HCT116 (cell line): ENCODE data around the gene IGSF9. TPM values are rescaled to one million over a fixed set of nuclear protein-coding genes. Genes with fewer than 3 reads are reported as not detected.

Experiments
- ATAC-seq: fragments of 200-7000 bp; cut with Tn5 transposase; 2 replicates; pipeline ENCODE4 v1.9.1; 2020; ENCODE audit warnings: mild to moderate bottlenecking, moderate library complexity
- BruUV-seq: library from RNA; stranded (reverse); fragments of 400-500 nt; replicated peaks from 2 replicates; lab custom pipeline; 2021; lab: Mats Ljungman, UMichigan
- CTCF ChIA-PET: fragments of 300-600 bp; sonication (Branson Sonifier 250); formaldehyde crosslinking; loops from one replicate; lab custom pipeline; 2021; ENCODE audit warnings: antibody characterized with exemption; lab: Charles Lee
- POLR2A ChIA-PET: fragments of 300-600, 350-600 bp; sonication (Branson Sonifier 250); formaldehyde crosslinking; loops from one replicate; lab custom pipeline; 2021; ENCODE audit warnings: antibody characterized with exemption; lab: Charles Lee
- RAD21 ChIA-PET, 2 experiments: fragments of 300-600 bp; sonication (Branson Sonifier 250); formaldehyde crosslinking; loops; one replicate each; lab custom pipeline; 2023; ENCODE audit warnings: low total read pairs in 2 of 2; ENCODE audit not compliant: uncharacterized antibody in 2 of 2, unreplicated experiment in 2 of 2, low non-redundant PET in 1 of 2; lab: Charles Lee
- DNase-seq: peaks from one replicate; pipeline ENCODE4 v3.0.0-alpha.2; 2010; ENCODE audit warnings: low read depth, low spot score
- H2AFZ ChIP-seq: fragments of 200-600 bp; shearing (Covaris generic), sonication (generic); 2 replicates; pipeline ENCODE4 v1.6.1; 2017; ENCODE audit warnings: low read depth, mixed run types, mixed read lengths, antibody characterized with exemption, low read length; ENCODE audit not compliant: poor library complexity, severe bottlenecking
- H3K27ac ChIP-seq: 2 replicates; pipeline ENCODE4 v1.5.1; 2012; ENCODE audit warnings: low read depth, low read length
- H3K27me3 ChIP-seq: fragments of 200-600 bp; sonication (generic); 2 replicates; pipeline ENCODE4 v1.6.1; 2016; ENCODE audit warnings: mixed run types, low read length, mixed read lengths; ENCODE audit not compliant: insufficient read depth
- H3K36me3 ChIP-seq, 2 experiments: fragments of 200-500 bp in 1 of 2; fragments of 200-600 bp in 1 of 2; sonication (Bioruptor generic) in 1 of 2; sonication (generic) in 1 of 2; 2 replicates each; pipeline versions ENCODE4 v1.5.1 to v1.6.1; 2014 to 2016; ENCODE audit warnings: low read length in 2 of 2, inconsistent platforms in 1 of 2, mixed read lengths in 1 of 2, mixed run types in 1 of 2; ENCODE audit not compliant: insufficient read depth in 2 of 2, control insufficient read depth in 1 of 2
- H3K4me1 ChIP-seq, 2 experiments: fragments of 200-600 bp in 1 of 2; sonication (generic) in 1 of 2; 2 replicates each; pipeline versions ENCODE4 v1.5.1 to v1.6.1; 2012 to 2017; ENCODE audit warnings: low read length in 2 of 2, inconsistent platforms in 1 of 2, mild to moderate bottlenecking in 1 of 2, mixed read lengths in 1 of 2, mixed run types in 1 of 2, moderate library complexity in 1 of 2; ENCODE audit not compliant: insufficient read depth in 2 of 2, control insufficient read depth in 1 of 2
- H3K4me2 ChIP-seq: fragments of 200-600 bp; sonication (generic); 2 replicates; pipeline ENCODE4 v1.6.1; 2017; ENCODE audit warnings: mixed run types, low read length, mixed read lengths
- H3K4me3 ChIP-seq, 2 experiments: fragments of 200-600 bp in 1 of 2; sonication (generic) in 1 of 2; replicated peaks in 1 of 2; 2 replicates each; pipeline ENCODE4 v1.5.1; 2011 to 2016; ENCODE audit warnings: low read length in 2 of 2, control low read depth in 1 of 2, low read depth in 1 of 2, mild to moderate bottlenecking in 1 of 2, mixed read lengths in 1 of 2, mixed run types in 1 of 2
- H3K79me2 ChIP-seq: fragments of 200-600 bp; sonication (generic); 2 replicates; pipeline ENCODE4 v1.6.1; 2017; ENCODE audit warnings: mild to moderate bottlenecking, mixed run types, low read length, moderate library complexity, mixed read lengths; ENCODE audit not compliant: insufficient read depth
- H3K9ac ChIP-seq: fragments of 200-600 bp; sonication (generic); 2 replicates; pipeline ENCODE4 v1.6.1; 2016; ENCODE audit warnings: low read length, mixed read lengths
- H3K9me2 ChIP-seq: fragments of 200-600 bp; sonication (generic), shearing (Covaris generic); 2 replicates; pipeline ENCODE4 v1.6.1; 2017; ENCODE audit warnings: mixed run types, mild to moderate bottlenecking, moderate library complexity; ENCODE audit not compliant: insufficient read depth
- H3K9me3 ChIP-seq, 2 experiments: fragments of 200-500 bp in 1 of 2; fragments of 200-600 bp in 1 of 2; sonication (Bioruptor generic) in 1 of 2; sonication (generic) in 1 of 2; 2 replicates each; pipeline ENCODE4 v1.6.1; 2014 to 2017; ENCODE audit warnings: low read length in 2 of 2, mixed read lengths in 2 of 2, inconsistent platforms in 1 of 2, low read depth in 1 of 2, mild to moderate bottlenecking in 1 of 2, mixed run types in 1 of 2, moderate library complexity in 1 of 2; ENCODE audit not compliant: control insufficient read depth in 1 of 2, insufficient read depth in 1 of 2
- H4K20me1 ChIP-seq: fragments of 200-600 bp; sonication (generic), shearing (Covaris generic); 2 replicates; pipeline ENCODE4 v1.6.1; 2017; ENCODE audit warnings: mixed run types, mild to moderate bottlenecking, moderate library complexity; ENCODE audit not compliant: insufficient read depth
- CBX3 ChIP-seq: IDR thresholded peaks from 2 replicates; pipeline ENCODE4 v1.6.1; 2012; ENCODE audit warnings: low read depth
- EZH2 ChIP-seq: fragments of 200-600 bp; sonication (generic); IDR thresholded peaks from 2 replicates; pipeline ENCODE4 v1.6.1; 2017; ENCODE audit warnings: antibody characterized with exemption, mixed run types
- JUND ChIP-seq: IDR thresholded peaks from 2 replicates; pipeline ENCODE4 v1.6.1; 2012
- POLR2A ChIP-seq: IDR thresholded peaks from 2 replicates; pipeline ENCODE4 v1.7.0; 2011; ENCODE audit warnings: borderline replicate concordance; ENCODE audit not compliant: insufficient read depth, insufficient read length; ENCODE audit errors: extremely low read depth
- SIN3A ChIP-seq: IDR thresholded peaks from 2 replicates; pipeline ENCODE4 v1.6.1; 2012; ENCODE audit warnings: low read depth
- SP1 ChIP-seq: IDR thresholded peaks from 2 replicates; pipeline ENCODE4 v1.6.1; 2012; ENCODE audit warnings: low read depth
- SRF ChIP-seq: IDR thresholded peaks from 2 replicates; pipeline ENCODE4 v1.6.1; 2012; ENCODE audit warnings: low read depth
- TCF7L2 ChIP-seq: IDR thresholded peaks from 2 replicates; pipeline ENCODE4 v1.7.0; 2011; ENCODE audit warnings: borderline replicate concordance, inconsistent platforms; ENCODE audit not compliant: insufficient read depth, insufficient read length; ENCODE audit errors: extremely low read depth
- ZNF274 ChIP-seq: fragments of 200-500 bp; sonication (Bioruptor generic); IDR thresholded peaks from 2 replicates; pipeline ENCODE4 v1.6.1; 2014; ENCODE audit warnings: mild to moderate bottlenecking, low read depth, low read length, inconsistent platforms
- intact Hi-C: fragments of 100-400 bp; cut with micrococcal nuclease; formaldehyde crosslinking; loops from 2 replicates; pipeline ENCODE4 v1.10.0; 2022
- total RNA-seq: library from RNA; stranded (reverse); gene quantifications from one replicate; pipeline ENCODE4 v1.2.1, GENCODE V29; 2021; ENCODE audit not compliant: unreplicated experiment
- TF ChIP-seq, protein P1 (sequence below): IDR thresholded peaks from 2 replicates; pipeline ENCODE4 v1.6.1; 2012
- TF ChIP-seq, protein P2 (sequence below), 3 experiments: fragments of 200-600 bp in 1 of 3; sonication (generic) in 1 of 3; IDR thresholded peaks in 2 of 3; conservative IDR thresholded peaks in 1 of 3; 2 replicates each; pipeline ENCODE4 v1.5.1; 2012 to 2017; ENCODE audit warnings: low read depth in 2 of 3, low read length in 2 of 3, antibody characterized with exemption in 1 of 3, borderline replicate concordance in 1 of 3, control low read depth in 1 of 3, mild to moderate bottlenecking in 1 of 3, mixed read lengths in 1 of 3, mixed run types in 1 of 3, moderate library complexity in 1 of 3; ENCODE audit not compliant: insufficient read depth in 1 of 3
- TF ChIP-seq, protein P3 (sequence below): IDR thresholded peaks from 2 replicates; pipeline ENCODE4 v1.6.1; 2012

Gene IGSF9
- total RNA-seq, 1 experiment from 2014 or later = 10.3 TPM

DNA sequence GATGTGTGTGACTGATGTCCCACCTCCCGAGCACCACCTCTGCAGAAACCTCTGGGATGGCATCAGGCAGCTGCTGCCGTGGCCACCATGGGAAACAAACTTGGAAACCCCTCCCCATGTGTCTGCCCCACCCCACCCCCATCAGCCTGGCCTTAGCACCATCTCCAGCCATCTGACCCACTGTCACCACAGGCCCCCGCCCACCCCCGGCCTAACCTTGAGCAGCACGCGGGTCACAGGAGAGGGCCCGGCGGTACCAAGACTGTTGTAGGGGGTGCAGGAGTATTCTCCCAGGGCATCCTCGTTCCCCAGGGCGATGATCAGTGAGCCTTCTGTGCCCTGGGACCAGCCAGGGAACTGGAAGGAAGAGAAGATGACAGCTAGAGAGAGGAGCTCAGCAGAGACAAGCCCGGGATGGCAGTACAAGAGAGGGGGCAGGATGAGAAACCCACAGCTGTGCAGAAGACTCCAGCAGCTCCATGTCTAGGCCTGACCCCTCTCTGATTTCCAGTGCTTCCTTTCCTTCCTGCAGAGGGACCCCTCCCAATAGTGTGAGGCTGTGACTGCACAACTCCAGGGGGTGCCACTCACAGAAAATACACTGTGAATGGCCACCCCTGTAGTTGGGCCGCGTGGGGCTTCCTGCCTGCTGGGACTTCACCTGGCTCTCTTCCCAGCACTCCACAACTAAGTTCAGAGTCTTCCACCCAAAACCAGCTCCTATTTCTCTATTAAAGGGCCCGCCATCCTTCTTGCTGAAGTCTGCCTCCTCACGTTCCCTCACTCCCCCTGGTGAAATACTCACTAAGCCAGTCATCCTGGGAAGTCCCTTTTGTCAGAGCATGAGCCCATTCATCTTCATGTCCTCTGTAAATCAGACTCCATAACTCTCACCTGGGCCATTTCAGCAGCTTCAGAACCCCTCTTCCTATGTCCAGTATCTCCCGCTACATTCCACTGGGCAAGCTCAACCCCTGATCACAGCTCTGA, 12.8 kb downstream of the IGSF9 start (continued):
- TF ChIP-seq SRF (no peak), ZNF274 (no peak), TCF7L2 (no peak), EZH2 (no peak), JUND (no peak), SIN3A (no peak)
- TF ChIP-seq, protein P1, sequence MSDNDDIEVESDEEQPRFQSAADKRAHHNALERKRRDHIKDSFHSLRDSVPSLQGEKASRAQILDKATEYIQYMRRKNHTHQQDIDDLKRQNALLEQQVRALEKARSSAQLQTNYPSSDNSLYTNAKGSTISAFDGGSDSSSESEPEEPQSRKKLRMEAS = no peak
- TF ChIP-seq, protein P2, sequence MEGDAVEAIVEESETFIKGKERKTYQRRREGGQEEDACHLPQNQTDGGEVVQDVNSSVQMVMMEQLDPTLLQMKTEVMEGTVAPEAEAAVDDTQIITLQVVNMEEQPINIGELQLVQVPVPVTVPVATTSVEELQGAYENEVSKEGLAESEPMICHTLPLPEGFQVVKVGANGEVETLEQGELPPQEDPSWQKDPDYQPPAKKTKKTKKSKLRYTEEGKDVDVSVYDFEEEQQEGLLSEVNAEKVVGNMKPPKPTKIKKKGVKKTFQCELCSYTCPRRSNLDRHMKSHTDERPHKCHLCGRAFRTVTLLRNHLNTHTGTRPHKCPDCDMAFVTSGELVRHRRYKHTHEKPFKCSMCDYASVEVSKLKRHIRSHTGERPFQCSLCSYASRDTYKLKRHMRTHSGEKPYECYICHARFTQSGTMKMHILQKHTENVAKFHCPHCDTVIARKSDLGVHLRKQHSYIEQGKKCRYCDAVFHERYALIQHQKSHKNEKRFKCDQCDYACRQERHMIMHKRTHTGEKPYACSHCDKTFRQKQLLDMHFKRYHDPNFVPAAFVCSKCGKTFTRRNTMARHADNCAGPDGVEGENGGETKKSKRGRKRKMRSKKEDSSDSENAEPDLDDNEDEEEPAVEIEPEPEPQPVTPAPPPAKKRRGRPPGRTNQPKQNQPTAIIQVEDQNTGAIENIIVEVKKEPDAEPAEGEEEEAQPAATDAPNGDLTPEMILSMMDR (IDR thresholded peaks at IDR 0.05 in 2 of 3, conservative IDR thresholded peaks at IDR 0.05 in 1 of 3; ENCODE audit: borderline replicate concordance in 1 of 3, insufficient read depth in 1 of 3, low read depth in 2 of 3, low read length in 2 of 3) = no peak

DNA sequence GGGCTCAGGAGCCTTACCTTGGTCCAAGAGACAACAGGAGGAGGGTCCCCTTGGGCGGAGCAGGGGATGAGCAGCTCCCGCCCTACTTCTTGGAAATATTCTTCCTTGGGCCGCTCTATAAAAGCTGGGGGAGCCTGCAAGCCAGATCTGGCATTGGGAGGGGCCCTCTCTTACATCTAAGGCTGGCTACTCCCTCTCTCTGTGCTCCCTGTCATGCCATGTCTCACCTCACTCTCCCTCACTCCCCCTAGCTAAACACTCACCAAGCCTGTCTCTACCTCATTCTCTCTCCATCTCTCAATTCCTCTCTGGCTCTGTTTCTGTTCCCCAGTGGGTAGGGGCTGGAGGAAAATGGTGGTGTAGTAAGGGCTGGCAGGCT, 13.6 kb downstream of the IGSF9 start:
- DNase-seq (no peak), ATAC-seq (no peak)
- no peak for TF ChIP-seq EZH2
- TF ChIP-seq POLR2A = no peak
- no peak for TF ChIP-seq TCF7L2
- no peak for TF ChIP-seq ZNF274
- TF ChIP-seq, protein P3, sequence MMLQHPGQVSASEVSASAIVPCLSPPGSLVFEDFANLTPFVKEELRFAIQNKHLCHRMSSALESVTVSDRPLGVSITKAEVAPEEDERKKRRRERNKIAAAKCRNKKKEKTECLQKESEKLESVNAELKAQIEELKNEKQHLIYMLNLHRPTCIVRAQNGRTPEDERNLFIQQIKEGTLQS = no peak
- TF ChIP-seq SIN3A = no peak
- TF ChIP-seq CBX3 = no peak
- no peak for TF ChIP-seq SRF
- TF ChIP-seq SP1 = no peak
- intact Hi-C loops = no loop called here
- no peaks in the 10 kb centered on the region for H3K79me2 ChIP-seq
- no peak overlapping the region for H3K4me3 ChIP-seq
- no peaks in the 10 kb centered on the region for H3K9me2 ChIP-seq
- ChIA-PET CTCF (interaction anchor here (0.6 to 10.1 kb wide), 2 partner anchors 23 to 74 kb away, joined by 3 to 170 read pairs; no protein-coding TSS in a partner anchor), POLR2A (no interaction called here), RAD21 (no interaction called here)
- no peak overlapping the region for H2AFZ ChIP-seq
- BruUV-seq = no TSS peak
- H4K20me1 ChIP-seq = no peaks in the 10 kb centered on the region
- peaks cover 0 to 7% of the 10 kb centered on the region in 2 experiments; a peak in 2 of 4 replicates for H3K4me1 ChIP-seq
- no peak overlapping the region for H3K27ac ChIP-seq
- no peak overlapping the region for H3K9ac ChIP-seq
- no peaks in the 10 kb centered on the region for H3K9me3 ChIP-seq
- H3K36me3 ChIP-seq = peaks cover 0 to 2% of the 10 kb centered on the region in 2 experiments; a peak in 1 of 4 replicates
- no peaks in the 10 kb centered on the region for H3K27me3 ChIP-seq
- no peak overlapping the region for H3K4me2 ChIP-seq
